Measurements from ENCODE around the gene NEDD4L. TPM values are rescaled to one million over a fixed set of nuclear protein-coding genes. Genes with fewer than 3 reads are reported as not detected.
A peak's percentile ranks its signal among the peaks of the same experiment; 100 is the strongest.

The NEDD4L gene
- total RNA-seq, 1 donor from 2014 or later: 162 TPM

- no peak overlapping the region for H3K4me3 Mint-ChIP-seq (ENCODE audit: low read depth)
- DNase-seq (ENCODE audit: low spot score, unreplicated experiment): no peak
- H3K36me3 Mint-ChIP-seq (ENCODE audit: insufficient read depth): peaks cover 1% of the 10 kb centered on the region
- no peaks in the 10 kb centered on the region for H3K27me3 Mint-ChIP-seq
- no peak for TF ChIP-seq CTCF (IDR thresholded peaks at IDR 0.05; ENCODE audit: unreplicated experiment)
- peaks cover 42% of the 10 kb centered on the region for H3K4me1 Mint-ChIP-seq (ENCODE audit: low read depth)
- no peaks in the 10 kb centered on the region for H3K9me3 Mint-ChIP-seq (ENCODE audit: low read depth)
- no peak overlapping the region for H3K27ac Mint-ChIP-seq
Observed at GRCh38 chr18:58211510-58211909, 167.5 kb downstream of the NEDD4L start.

DNA sequence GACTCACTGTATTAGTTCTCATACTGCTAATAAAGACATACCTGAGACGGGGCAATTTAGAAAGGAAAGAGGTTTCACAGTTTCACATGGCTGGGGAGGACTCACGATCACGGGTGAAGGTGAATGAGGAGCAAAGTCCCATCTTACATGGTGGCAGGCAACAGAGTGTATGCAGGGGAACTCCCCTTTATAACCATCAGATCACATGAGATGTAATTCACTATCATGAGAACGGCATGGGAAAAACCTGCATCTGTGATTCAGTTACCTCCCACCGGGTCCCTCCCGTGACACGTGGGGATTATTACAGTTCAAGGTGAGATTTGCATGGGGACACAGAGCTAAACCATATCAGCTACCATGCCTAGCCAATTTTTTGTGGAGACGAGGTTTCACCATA, 168.2 kb downstream of the NEDD4L start:
- Mint-ChIP-seq H3K9me3 (ENCODE audit: low read depth) (no peaks in the 10 kb centered on the region), H3K4me3 (ENCODE audit: low read depth) (no peak overlapping the region), H3K4me1 (ENCODE audit: low read depth) (peaks cover 44% of the 10 kb centered on the region), H3K27ac (peak overlapping the region; percentile 57), H3K36me3 (ENCODE audit: insufficient read depth) (peaks cover 1% of the 10 kb centered on the region), H3K27me3 (no peaks in the 10 kb centered on the region)
- DNase-seq (ENCODE audit: low spot score, unreplicated experiment): no peak
- TF ChIP-seq CTCF (IDR thresholded peaks at IDR 0.05; ENCODE audit: unreplicated experiment): no peak

DNA sequence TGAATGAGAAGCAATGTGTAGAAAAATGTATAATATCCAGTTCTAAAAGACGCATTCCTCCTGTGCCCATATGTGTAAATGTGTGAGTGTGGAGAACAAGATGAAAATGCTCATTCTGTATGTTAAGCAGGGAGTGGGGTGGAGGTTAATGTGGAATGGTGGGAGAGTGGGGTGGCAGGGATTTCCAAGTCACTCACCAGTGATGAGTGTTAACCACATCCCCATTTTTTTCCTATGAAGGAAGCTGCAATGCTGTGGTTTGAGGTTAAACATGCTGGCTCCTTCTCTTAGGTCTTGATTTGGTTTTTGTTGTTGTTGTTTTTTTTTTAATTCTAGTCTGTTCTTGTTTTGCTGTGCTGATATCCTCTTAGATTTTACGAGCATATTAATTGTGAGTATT, 169.4 kb downstream of the NEDD4L start:
- Mint-ChIP-seq H3K4me1 (ENCODE audit: low read depth) (peaks cover 43% of the 10 kb centered on the region), H3K36me3 (ENCODE audit: insufficient read depth) (peaks cover 1% of the 10 kb centered on the region), H3K4me3 (ENCODE audit: low read depth) (no peak overlapping the region), H3K9me3 (ENCODE audit: low read depth) (no peaks in the 10 kb centered on the region), H3K27me3 (no peaks in the 10 kb centered on the region), H3K27ac (no peak overlapping the region)
- no peak for DNase-seq (ENCODE audit: low spot score, unreplicated experiment)
- no peak for TF ChIP-seq CTCF (IDR thresholded peaks at IDR 0.05; ENCODE audit: unreplicated experiment)

- Mint-ChIP-seq H3K9me3 (ENCODE audit: low read depth) (no peaks in the 10 kb centered on the region), H3K27me3 (no peaks in the 10 kb centered on the region), H3K4me3 (ENCODE audit: low read depth) (no peak overlapping the region), H3K27ac (no peak overlapping the region), H3K36me3 (ENCODE audit: insufficient read depth) (no peaks in the 10 kb centered on the region), H3K4me1 (ENCODE audit: low read depth) (peaks cover 43% of the 10 kb centered on the region)
- TF ChIP-seq CTCF (IDR thresholded peaks at IDR 0.05; ENCODE audit: unreplicated experiment): no peak
- no peak for DNase-seq (ENCODE audit: low spot score, unreplicated experiment)
Observed at GRCh38 chr18:58215011-58215410, 171.0 kb downstream of the NEDD4L start.

- no peaks in the 10 kb centered on the region for H3K36me3 Mint-ChIP-seq (ENCODE audit: insufficient read depth)
- H3K27me3 Mint-ChIP-seq: no peaks in the 10 kb centered on the region
- peaks cover 41% of the 10 kb centered on the region for H3K4me1 Mint-ChIP-seq (ENCODE audit: low read depth)
- H3K9me3 Mint-ChIP-seq (ENCODE audit: low read depth): no peaks in the 10 kb centered on the region
- DNase-seq (ENCODE audit: low spot score, unreplicated experiment): no peak
- no peak overlapping the region for H3K4me3 Mint-ChIP-seq (ENCODE audit: low read depth)
- no peak for TF ChIP-seq CTCF (IDR thresholded peaks at IDR 0.05; ENCODE audit: unreplicated experiment)
- H3K27ac Mint-ChIP-seq: peak overlapping the region; percentile 14
Observed at GRCh38 chr18:58216071-58216481, 172.1 kb downstream of the NEDD4L start.
